Measurements from ENCODE around the gene SHISA9.

SHISA9 gene

GRCh38 chr16:13032911-13033310 lies 131.5 kb downstream of the SHISA9 start:
- no peak for DNase-seq

GRCh38 chr16:13036600-13036999 lies 135.2 kb downstream of the SHISA9 start:
- DNase-seq = no peak

GRCh38 chr16:13038591-13038990 lies 137.2 kb downstream of the SHISA9 start:
- DNase-seq = no peak

- no peak for DNase-seq
Measured at GRCh38 chr16:13039526-13039925, 138.1 kb downstream of the SHISA9 start.

- no peak for DNase-seq
Measured at GRCh38 chr16:13041180-13041579, 139.8 kb downstream of the SHISA9 start.

GRCh38 chr16:13041646-13042290 lies 140.4 kb downstream of the SHISA9 start:
- no peak for DNase-seq

GRCh38 chr16:13042291-13042685 lies 140.9 kb downstream of the SHISA9 start:
- no peak for DNase-seq

- no peak for DNase-seq
Measured at GRCh38 chr16:13046061-13046821, 144.8 kb downstream of the SHISA9 start.

GRCh38 chr16:13047276-13047675 lies 145.9 kb downstream of the SHISA9 start:
- no peak for DNase-seq

- DNase-seq = no peak
Measured at GRCh38 chr16:13049688-13050087, 148.3 kb downstream of the SHISA9 start.

- DNase-seq = no peak
Measured at GRCh38 chr16:13052431-13052830, 151.0 kb downstream of the SHISA9 start.

GRCh38 chr16:13055480-13055879 lies 154.1 kb downstream of the SHISA9 start:
- no peak for DNase-seq

GRCh38 chr16:13056607-13057006 lies 155.2 kb downstream of the SHISA9 start:
- no peak for DNase-seq

- DNase-seq = no peak
Measured at GRCh38 chr16:13060932-13061331, 159.5 kb downstream of the SHISA9 start.

GRCh38 chr16:13061691-13062090 lies 160.3 kb downstream of the SHISA9 start:
- no peak for DNase-seq

- no peak for DNase-seq
Measured at GRCh38 chr16:13062219-13062618, 160.8 kb downstream of the SHISA9 start.

- DNase-seq = no peak
Measured at GRCh38 chr16:13063457-13063856, 162.1 kb downstream of the SHISA9 start.

GRCh38 chr16:13064821-13065220 lies 163.4 kb downstream of the SHISA9 start:
- DNase-seq = no peak

GRCh38 chr16:13067648-13068047 lies 166.2 kb downstream of the SHISA9 start:
- DNase-seq = no peak

GRCh38 chr16:13068912-13069583 lies 167.7 kb downstream of the SHISA9 start:
- no peak for DNase-seq

- DNase-seq = no peak
Measured at GRCh38 chr16:13070268-13070667, 168.9 kb downstream of the SHISA9 start.

- DNase-seq = no peak
Measured at GRCh38 chr16:13076878-13077277, 175.5 kb downstream of the SHISA9 start.

GRCh38 chr16:13077816-13078215 lies 176.4 kb downstream of the SHISA9 start:
- DNase-seq = no peak

- DNase-seq = no peak
Measured at GRCh38 chr16:13080531-13080930, 179.1 kb downstream of the SHISA9 start.
